GM10266 (cell line): ENCODE measurements around the gene BRSK2.

Experiments used
- DNase-seq: peaks from one replicate; pipeline ENCODE4 v3.0.0; 2012; ENCODE audit errors: extremely low spot score
- TF ChIP-seq, protein P1 (sequence below): IDR thresholded peaks from 2 replicates; pipeline ENCODE4 v1.5.1; 2012; ENCODE audit warnings: mild to moderate bottlenecking, low read depth; ENCODE audit not compliant: control insufficient read depth, insufficient read depth; ENCODE audit errors: missing control alignments

Gene BRSK2

DNA sequence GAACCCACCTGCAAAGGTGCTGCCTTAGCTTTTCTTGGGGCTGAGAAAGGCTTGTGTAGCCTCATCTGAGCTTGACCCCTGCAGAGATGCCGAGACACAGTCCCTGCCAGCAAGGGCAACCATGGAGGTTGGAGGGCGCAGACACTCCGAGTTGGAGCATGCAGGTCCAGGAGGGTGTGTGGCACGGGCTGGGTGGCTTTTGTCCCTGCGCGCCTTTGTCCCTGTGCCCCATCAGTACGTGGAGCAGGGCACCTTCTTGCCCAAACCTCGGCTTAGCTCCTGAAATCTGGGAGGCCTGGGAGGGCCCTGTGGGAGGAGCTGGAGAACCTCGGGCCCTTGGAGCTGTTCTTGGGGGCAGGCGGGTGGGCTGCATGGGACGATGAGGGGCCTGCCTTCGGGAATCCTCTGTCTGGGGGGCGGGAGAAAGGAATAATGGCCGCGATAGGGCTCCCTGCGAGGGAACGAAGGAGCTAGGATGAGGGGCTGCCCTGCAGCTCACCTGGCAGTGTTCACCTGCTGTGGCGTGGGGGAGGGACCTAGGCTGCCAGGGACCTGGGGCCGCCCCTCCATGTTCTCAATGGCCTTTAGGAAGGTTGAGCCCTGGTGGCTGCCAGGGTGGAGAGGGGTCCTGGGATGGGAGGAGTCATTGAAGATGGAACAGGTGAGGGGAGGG, 3.4 kb downstream of the BRSK2 start:
- TF ChIP-seq, protein P1, sequence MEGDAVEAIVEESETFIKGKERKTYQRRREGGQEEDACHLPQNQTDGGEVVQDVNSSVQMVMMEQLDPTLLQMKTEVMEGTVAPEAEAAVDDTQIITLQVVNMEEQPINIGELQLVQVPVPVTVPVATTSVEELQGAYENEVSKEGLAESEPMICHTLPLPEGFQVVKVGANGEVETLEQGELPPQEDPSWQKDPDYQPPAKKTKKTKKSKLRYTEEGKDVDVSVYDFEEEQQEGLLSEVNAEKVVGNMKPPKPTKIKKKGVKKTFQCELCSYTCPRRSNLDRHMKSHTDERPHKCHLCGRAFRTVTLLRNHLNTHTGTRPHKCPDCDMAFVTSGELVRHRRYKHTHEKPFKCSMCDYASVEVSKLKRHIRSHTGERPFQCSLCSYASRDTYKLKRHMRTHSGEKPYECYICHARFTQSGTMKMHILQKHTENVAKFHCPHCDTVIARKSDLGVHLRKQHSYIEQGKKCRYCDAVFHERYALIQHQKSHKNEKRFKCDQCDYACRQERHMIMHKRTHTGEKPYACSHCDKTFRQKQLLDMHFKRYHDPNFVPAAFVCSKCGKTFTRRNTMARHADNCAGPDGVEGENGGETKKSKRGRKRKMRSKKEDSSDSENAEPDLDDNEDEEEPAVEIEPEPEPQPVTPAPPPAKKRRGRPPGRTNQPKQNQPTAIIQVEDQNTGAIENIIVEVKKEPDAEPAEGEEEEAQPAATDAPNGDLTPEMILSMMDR: no peak
- DNase-seq: no peak

DNA sequence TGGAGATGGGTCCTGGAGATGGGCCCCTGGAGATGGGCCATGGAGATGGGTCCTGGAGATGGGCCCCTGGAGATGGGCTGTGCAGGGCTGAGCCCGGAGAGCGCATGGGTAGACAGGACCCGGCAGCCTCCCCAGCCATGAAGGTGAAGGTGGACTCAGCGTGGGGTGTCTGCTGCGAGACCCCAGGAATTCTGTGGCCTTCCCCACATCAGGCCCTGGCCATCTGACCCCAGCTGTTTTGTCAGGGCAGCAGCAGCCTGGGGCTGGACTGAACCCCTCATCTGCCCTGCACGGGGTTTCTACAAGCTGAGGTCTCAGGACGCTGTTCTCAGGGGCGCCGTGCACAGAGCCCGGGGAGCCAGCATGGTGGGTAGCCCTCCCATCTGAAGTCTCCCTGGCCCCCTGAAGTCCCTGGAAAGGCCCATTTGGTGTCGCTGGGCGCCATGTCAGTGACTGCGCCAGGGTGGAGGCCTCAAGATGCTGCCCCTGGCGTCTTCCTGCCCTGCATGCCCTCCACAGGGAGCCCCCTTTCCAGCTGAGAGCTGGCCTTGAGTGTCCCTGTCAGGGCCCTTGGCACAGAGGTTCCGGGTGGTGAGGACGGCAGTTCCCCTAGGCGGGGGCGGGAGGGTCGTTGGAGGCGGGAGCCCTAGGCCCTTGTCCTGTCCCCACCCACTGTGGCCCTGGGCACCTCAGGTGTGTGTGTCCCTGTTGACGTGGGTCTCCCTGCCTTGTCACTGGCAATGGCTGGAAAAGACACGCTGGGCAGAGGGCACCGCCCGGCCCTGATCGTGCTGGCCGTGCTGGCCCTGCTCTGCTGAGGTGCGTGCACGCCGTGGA, 5.4 kb downstream of the BRSK2 start:
- TF ChIP-seq, protein P1: no peak

DNA sequence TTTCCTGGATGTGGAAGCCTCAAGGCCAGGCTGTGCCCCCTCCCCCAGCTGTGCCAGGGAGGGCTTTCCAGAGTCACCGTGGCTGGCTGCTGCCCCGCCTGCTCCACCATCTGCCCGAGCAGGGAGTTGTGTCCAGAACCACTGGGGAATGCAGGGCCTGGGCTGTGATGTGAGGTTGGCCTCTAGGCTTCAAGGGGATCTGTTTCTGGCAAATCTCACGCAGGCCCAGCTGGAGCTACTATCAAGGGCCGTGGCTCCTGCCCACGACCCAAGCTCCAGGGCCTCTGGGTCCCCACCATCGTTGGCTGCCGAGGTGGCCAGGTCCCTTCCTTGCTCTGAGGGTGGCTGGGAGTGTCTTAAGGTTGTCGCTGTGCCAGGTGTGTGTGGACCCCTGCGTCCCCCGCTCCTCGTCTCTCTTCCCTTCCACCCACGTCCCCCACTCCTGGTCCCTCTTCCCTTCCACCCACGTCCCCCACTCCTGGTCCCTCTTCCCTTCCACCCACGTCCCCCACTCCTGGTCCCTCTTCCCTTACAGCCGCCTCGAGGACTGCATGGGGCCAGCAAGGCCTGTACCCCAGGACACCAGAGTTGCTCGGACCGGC, 6.1 kb downstream of the BRSK2 start:
- DNase-seq: no peak
- TF ChIP-seq, protein P1: no peak

More for the DNA sequence above, 5.4 kb downstream of the BRSK2 start:
- DNase-seq: no peak

DNA sequence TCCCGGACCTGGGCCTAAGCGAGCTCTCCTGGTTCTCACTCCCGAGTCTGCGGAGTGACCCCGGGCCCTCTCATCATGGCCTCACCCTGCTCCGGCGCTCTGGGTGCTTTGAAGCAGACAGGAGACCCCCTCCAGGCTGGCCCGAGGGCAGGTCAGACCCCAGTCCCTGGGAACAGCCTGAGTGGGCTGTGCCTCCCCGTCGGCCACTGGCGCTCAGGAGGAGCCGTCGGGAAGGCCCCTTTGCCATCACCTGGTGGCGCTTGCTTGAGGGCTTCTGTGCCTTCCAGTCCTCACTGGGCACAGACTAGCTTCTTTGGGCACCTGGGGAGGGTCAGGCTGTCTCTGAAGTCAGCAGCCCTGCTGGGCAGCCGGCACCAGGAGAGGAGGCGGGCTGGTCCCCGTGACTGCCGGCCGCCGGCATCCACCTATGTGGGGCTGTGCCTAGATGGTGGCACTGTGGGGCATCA, 6.7 kb downstream of the BRSK2 start:
- no peak for DNase-seq
- TF ChIP-seq, protein P1: no peak

DNA sequence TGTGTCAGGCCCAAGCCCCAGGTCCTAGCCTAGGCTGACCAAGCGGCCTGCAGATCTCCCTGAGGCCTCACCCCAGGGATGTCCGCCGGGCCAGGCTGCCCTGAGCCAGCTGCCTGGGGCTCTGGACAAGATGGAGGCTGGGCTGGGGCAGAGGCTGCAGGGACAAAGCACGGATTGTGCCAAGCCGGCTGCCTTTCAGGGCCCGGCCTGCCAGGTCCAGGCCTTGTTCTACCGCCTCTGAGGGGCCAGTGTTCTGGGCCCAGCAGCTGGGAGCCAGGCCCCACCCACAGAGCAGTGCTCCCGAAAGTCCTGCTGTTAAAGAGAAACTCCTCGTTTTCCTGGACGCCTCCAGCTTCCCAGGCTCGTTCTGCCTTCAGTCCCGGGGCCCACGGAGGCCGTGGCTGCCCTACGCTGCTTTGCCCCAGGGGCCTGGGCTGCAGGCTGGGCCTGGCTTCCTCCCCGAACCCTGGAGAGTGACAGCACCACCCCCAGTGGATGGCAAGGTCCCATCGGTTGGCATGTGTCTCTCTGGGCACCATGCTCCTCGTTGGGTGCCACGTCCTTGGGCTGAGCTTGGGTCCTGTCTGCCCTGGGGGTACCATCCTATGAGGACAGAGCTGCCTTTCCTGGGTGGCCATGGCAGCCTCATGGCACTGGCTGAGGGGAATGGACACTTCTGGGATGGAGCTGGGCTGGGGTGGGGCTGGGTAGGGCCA, 7.6 kb downstream of the BRSK2 start:
- DNase-seq: no peak
- TF ChIP-seq, protein P1: no peak

DNA sequence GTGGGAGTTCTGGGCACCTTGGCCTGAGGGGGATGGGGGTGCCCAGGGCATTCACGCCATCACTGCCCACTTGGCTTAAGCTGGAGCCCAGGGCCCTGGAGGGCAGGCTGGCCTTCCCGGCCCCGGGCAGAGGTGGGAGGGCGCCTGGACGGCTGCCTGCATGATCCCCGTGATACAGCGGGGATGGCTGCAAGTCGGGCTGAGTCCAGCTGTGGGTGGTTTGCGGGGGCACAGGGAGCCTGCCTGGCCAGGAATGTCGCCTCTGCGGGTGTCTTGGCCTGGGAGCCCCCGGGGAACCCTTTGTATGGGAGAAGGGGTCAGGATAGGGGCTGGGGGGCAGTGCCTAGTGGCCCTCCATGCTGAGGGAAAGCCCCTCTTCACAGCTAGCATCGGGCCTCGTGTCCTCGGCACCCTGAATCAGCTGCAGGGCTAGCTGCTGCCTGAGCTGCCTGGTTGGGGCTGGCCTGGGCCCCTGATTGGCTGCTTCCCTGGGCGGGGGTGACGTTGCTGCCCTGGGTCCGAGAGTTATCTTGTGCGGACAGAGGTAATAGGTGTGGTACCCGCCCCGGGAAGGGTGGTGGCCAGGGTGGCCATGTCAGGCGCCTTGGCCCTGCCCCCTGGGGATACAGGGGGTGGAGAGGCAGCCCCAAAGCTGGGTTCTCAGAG, 8.3 kb downstream of the BRSK2 start:
- no peak for DNase-seq

More for the DNA sequence above, 8.3 kb downstream of the BRSK2 start:
- TF ChIP-seq, protein P1: no peak
